Neuronal stem cell (in vitro differentiated cells): Measurements from ENCODE around the gene FXYD6.

ENCODE experiments used
- DNase-seq: peaks from one replicate; pipeline ENCODE4 v3.0.0-alpha.2; 2013; ENCODE audit warnings: low spot score
- H2AFZ ChIP-seq: one replicate; pipeline ENCODE4 v1.6.1; 2013; ENCODE audit warnings: mild to moderate bottlenecking, low read length, inconsistent platforms
- H2AK5ac ChIP-seq: 2 replicates; pipeline ENCODE4 v1.6.1; 2013; ENCODE audit warnings: low read depth, mild to moderate bottlenecking, inconsistent platforms, low read length, moderate library complexity, mixed read lengths
- H2BK120ac ChIP-seq: 2 replicates; pipeline ENCODE4 v1.6.1; 2013; ENCODE audit warnings: low read depth, mild to moderate bottlenecking, inconsistent platforms, low read length, moderate library complexity, mixed read lengths
- H2BK12ac ChIP-seq: one replicate; pipeline ENCODE4 v1.6.1; 2013; ENCODE audit warnings: low read length, inconsistent platforms
- H2BK15ac ChIP-seq: 2 replicates; pipeline ENCODE4 v1.6.1; 2013; ENCODE audit warnings: mild to moderate bottlenecking, low read length, inconsistent platforms, mixed read lengths
- H2BK5ac ChIP-seq: one replicate; pipeline ENCODE4 v1.6.1; 2013; ENCODE audit warnings: inconsistent platforms, mild to moderate bottlenecking, low read length, moderate library complexity
- H3K14ac ChIP-seq: one replicate; pipeline ENCODE4 v1.6.1; 2013; ENCODE audit warnings: low read length, inconsistent platforms
- H3K18ac ChIP-seq: 2 replicates; pipeline ENCODE4 v1.6.1; 2013; ENCODE audit warnings: low read length, inconsistent platforms
- H3K23ac ChIP-seq: 2 replicates; pipeline ENCODE4 v1.6.1; 2013; ENCODE audit warnings: low read depth, mild to moderate bottlenecking, mixed read lengths, low read length, inconsistent platforms; ENCODE audit not compliant: poor library complexity
- H3K27ac ChIP-seq: replicated peaks from 3 replicates; pipeline ENCODE4 v1.5.1; 2013; ENCODE audit warnings: low read length, inconsistent platforms
- H3K27me3 ChIP-seq, 3 experiments: 2 replicates each; pipeline ENCODE4 v1.6.1; 2013; ENCODE audit warnings: low read length in 3 of 3, mild to moderate bottlenecking in 2 of 3, inconsistent platforms in 1 of 3, low read depth in 1 of 3, mixed read lengths in 1 of 3, moderate library complexity in 1 of 3; ENCODE audit not compliant: control insufficient read depth in 3 of 3, insufficient read depth in 3 of 3
- H3K36me3 ChIP-seq, 2 donors: replicated peaks in 1 of 2; 2 replicates each; pipeline ENCODE4 v1.6.1; 2013; ENCODE audit warnings: low read length in 2 of 2; ENCODE audit not compliant: control insufficient read depth in 2 of 2, insufficient read depth in 2 of 2
- H3K4ac ChIP-seq: 2 replicates; pipeline ENCODE4 v1.6.1; 2013; ENCODE audit warnings: inconsistent platforms, mild to moderate bottlenecking, low read length, moderate library complexity
- H3K4me1 ChIP-seq, 2 donors: 1 replicate in 1 of 2; 2 replicates in 1 of 2; pipeline ENCODE4 v1.6.1; 2013; ENCODE audit warnings: low read length in 2 of 2, low read depth in 1 of 2; ENCODE audit not compliant: control insufficient read depth in 2 of 2, insufficient read depth in 1 of 2
- H3K4me2 ChIP-seq: one replicate; pipeline ENCODE4 v1.6.1; 2013; ENCODE audit warnings: mild to moderate bottlenecking, low read length, inconsistent platforms; ENCODE audit not compliant: insufficient read depth, poor library complexity, severe bottlenecking
- H3K4me3 ChIP-seq, 2 donors: 2 replicates each; pipeline ENCODE4 v1.5.1; 2013; ENCODE audit warnings: low read length in 2 of 2, mild to moderate bottlenecking in 2 of 2, inconsistent platforms in 1 of 2, moderate library complexity in 1 of 2
- H3K79me1 ChIP-seq: one replicate; pipeline ENCODE4 v1.6.1; 2013; ENCODE audit warnings: low read depth, mild to moderate bottlenecking, inconsistent platforms, low read length, moderate library complexity
- H3K9ac ChIP-seq: one replicate; pipeline ENCODE4 v1.6.1; 2013; ENCODE audit warnings: mild to moderate bottlenecking, low read depth, low read length, inconsistent platforms; ENCODE audit not compliant: poor library complexity
- H3K9me3 ChIP-seq, 2 donors: replicated peaks in 1 of 2; 2 replicates each; pipeline versions ENCODE3 to v1.6.1; 2013; ENCODE audit warnings: low read length in 2 of 2, mild to moderate bottlenecking in 2 of 2, inconsistent platforms in 1 of 2, low read depth in 1 of 2, mixed read lengths in 1 of 2, moderate library complexity in 1 of 2; ENCODE audit not compliant: control insufficient read depth in 2 of 2, insufficient read depth in 1 of 2
- H4K8ac ChIP-seq: one replicate; pipeline ENCODE4 v1.6.1; 2013; ENCODE audit warnings: low read depth, mild to moderate bottlenecking, inconsistent platforms, low read length, moderate library complexity
- H4K91ac ChIP-seq: one replicate; pipeline ENCODE4 v1.6.1; 2013; ENCODE audit warnings: low read length, low read depth, mild to moderate bottlenecking, inconsistent platforms; ENCODE audit not compliant: poor library complexity
- WGBS, 2 donors: extraction: QIAGEN DNeasy Blood & Tissue Kit; methylation state at CpG; one replicate each; pipeline ENCODE4 v1.1.7; 2013; ENCODE audit warnings: missing lambda C conversion rate in 2 of 2, mixed read lengths in 1 of 2; ENCODE audit not compliant: insufficient read length in 2 of 2, insufficient replicate concordance in 1 of 2; ENCODE audit errors: extremely low coverage in 2 of 2; 5-methylcytosine and 5-hydroxymethylcytosine counted together

The FXYD6 gene

DNA sequence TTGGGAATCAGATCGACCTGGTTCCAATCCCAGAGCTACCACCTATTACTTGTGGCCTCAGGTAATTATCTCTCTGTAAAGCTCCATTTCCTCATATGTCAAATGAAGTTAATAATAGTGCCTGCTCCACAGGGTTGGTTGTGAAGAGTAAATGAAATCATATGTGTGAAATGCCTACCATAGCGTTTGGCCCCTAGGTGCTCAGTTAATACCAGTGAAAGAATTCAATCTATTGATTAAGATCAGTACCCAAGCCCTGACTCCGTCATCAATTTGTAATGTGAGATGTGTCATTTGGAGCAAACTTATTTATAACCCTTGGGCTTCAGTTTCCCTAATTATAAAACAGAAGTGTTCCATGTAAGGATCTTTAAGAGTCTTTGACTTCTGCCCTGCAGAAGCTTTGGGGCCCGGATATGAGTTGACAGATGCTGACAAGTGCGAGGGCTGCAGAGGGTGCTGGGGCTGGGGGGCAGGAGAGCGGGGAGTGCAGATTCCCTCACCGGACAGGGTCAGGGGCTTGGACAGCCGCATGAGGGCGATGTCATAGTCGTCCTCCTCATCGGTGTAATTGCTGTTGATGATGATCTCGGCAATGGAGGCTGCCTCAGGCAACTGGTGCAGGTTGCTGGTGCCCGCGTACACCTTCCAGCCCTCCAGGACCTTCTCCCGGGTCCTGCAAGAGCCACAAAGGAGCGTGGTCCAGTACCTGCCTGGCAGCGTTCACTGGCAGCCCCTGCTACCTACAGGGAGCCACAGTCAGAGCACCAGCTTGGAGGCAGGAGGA lies 31.8 kb upstream of the FXYD6 start:
- no peak overlapping the region for H3K27ac ChIP-seq
- peaks cover 0 to 9% (median 0%) of the 10 kb centered on the region in 3 experiments for H3K27me3 ChIP-seq
- no CpG with 5 or more reads among the region's 17 CpGs for WGBS, 2 donors
- no peak overlapping the region for H4K91ac ChIP-seq
- peak overlapping the region; percentile 55 for H2BK15ac ChIP-seq
- DNase-seq: no peak
- no peak overlapping the region for H3K14ac ChIP-seq
- H2BK12ac ChIP-seq: peak overlapping the region; percentile 30
- H3K79me1 ChIP-seq: no peaks in the 10 kb centered on the region
- peak overlapping the region; percentile 85 for H2AK5ac ChIP-seq
- H3K4me3 ChIP-seq: no peak overlapping the region
- peak overlapping the region; percentile 8 for H3K23ac ChIP-seq
- no peak overlapping the region for H3K9ac ChIP-seq
- H3K4ac ChIP-seq: peak overlapping the region; percentile 12
- H2AFZ ChIP-seq: no peak overlapping the region
- H2BK120ac ChIP-seq: peak overlapping the region; percentile 40
- H3K18ac ChIP-seq: peak overlapping the region; percentile 12
- no peaks in the 10 kb centered on the region for H3K36me3 ChIP-seq
- H4K8ac ChIP-seq: no peak overlapping the region
- no peak overlapping the region for H2BK5ac ChIP-seq
- peaks cover 4 to 13% of the 10 kb centered on the region in 2 donors for H3K4me1 ChIP-seq
- no peak overlapping the region for H3K4me2 ChIP-seq
- no peaks in the 10 kb centered on the region for H3K9me3 ChIP-seq

DNA sequence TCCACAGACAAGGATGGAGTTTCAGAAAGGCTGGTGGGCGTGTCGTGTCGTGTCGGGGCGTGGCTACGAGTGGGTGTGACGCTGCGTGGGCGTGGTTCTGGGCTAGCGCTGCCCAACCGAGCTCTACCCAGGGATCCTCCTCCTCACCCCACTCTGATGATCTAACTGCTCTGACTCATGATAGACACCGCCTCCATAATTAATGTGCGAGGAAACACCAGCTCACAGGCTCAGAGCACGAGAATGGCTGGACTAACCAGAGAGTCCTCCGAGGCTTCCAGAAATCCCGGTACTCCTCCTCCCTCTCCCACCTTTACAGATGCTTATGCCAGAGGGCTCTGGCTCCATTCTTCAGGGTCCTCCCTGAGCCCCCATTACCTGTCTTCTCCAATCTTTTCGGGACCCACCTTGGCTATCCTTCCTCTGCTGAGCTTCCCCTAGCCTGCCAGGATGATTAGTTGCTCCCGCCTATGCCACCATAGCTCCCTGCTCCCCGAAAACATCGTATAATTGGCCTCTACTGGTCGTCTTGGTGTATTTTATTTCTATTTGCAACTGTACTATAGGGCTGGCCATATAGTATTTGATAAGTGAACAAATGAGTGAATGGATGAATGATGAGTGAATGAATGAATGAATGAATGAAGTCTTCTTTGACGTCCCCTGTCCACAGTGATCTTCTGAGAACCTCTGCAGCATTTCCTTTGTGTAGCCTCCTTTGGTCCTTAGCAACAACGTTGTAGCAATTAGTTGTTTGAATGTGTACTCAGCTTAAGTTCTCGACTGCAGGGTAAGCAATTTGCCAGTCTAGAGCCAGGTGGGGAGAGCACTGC lies 31.0 kb upstream of the FXYD6 start:
- Histone ChIP-seq H3K27ac (peak overlapping the region; percentile 38), H3K36me3 (no peaks in the 10 kb centered on the region), H3K4me1 (peaks cover 4 to 13% of the 10 kb centered on the region in 2 donors), H3K4ac (no peak overlapping the region), H2AK5ac (no peak overlapping the region), H2BK120ac (no peak overlapping the region), H3K9ac (no peak overlapping the region), H2AFZ (peak overlapping the region; percentile 39), H2BK5ac (no peak overlapping the region), H3K4me2 (peak overlapping the region; percentile 35), H4K8ac (no peak overlapping the region), H3K14ac (no peak overlapping the region), H2BK12ac (no peak overlapping the region), H3K27me3 (peaks cover 0 to 8% (median 0%) of the 10 kb centered on the region in 3 experiments), H3K23ac (no peak overlapping the region), H3K9me3 (no peaks in the 10 kb centered on the region), H3K18ac (peak overlapping the region; percentile 11), H2BK15ac (no peak overlapping the region), H3K4me3 (peak overlapping the region in 1 of 2 donors; percentile 37), H4K91ac (peak overlapping the region; percentile 18), H3K79me1 (no peaks in the 10 kb centered on the region)
- DNase-seq: peak; percentile 70
- no CpG with 5 or more reads among the region's 24 CpGs for WGBS, 2 donors

- H2BK120ac ChIP-seq: no peak overlapping the region
- no peak overlapping the region for H3K4me3 ChIP-seq
- H3K36me3 ChIP-seq: no peaks in the 10 kb centered on the region
- peaks cover 4 to 13% of the 10 kb centered on the region in 2 donors for H3K4me1 ChIP-seq
- H2AK5ac ChIP-seq: no peak overlapping the region
- H3K9me3 ChIP-seq: no peaks in the 10 kb centered on the region
- H2AFZ ChIP-seq: no peak overlapping the region
- no CpG with 5 or more reads among the region's 4 CpGs for WGBS, 2 donors
- no peaks in the 10 kb centered on the region for H3K79me1 ChIP-seq
- no peak overlapping the region for H3K9ac ChIP-seq
- no peak overlapping the region for H4K8ac ChIP-seq
- H3K4ac ChIP-seq: no peak overlapping the region
- peaks cover 0 to 4% (median 0%) of the 10 kb centered on the region in 3 experiments for H3K27me3 ChIP-seq
- no peak overlapping the region for H2BK5ac ChIP-seq
- H3K23ac ChIP-seq: no peak overlapping the region
- no peak overlapping the region for H4K91ac ChIP-seq
- H3K18ac ChIP-seq: no peak overlapping the region
- no peak overlapping the region for H3K4me2 ChIP-seq
- no peak for DNase-seq
- H3K27ac ChIP-seq: no peak overlapping the region
- H2BK15ac ChIP-seq: no peak overlapping the region
- no peak overlapping the region for H3K14ac ChIP-seq
- H2BK12ac ChIP-seq: no peak overlapping the region
Observed at GRCh38 chr11:117906710-117907109, 30.3 kb upstream of the FXYD6 start.

DNA sequence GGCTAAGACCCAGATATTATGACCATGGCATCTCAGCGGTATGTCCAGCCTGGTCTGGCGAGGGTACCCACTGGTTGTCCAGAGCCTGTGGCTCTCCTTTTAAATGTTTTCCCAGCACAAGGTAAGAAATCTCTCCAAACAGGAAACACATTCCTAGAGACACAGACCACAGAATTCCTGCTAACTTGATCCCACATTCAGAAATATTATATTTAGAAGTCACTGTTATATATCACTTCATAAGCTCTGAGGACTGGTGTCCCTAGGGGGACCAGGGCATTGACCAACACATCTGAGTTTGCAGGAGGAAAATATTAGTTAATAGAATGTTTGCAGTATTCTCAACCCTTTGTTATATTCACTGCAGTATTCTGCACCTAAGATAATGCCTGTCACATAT lies 29.7 kb upstream of the FXYD6 start:
- H3K79me1 ChIP-seq: no peaks in the 10 kb centered on the region
- no peak overlapping the region for H3K23ac ChIP-seq
- peaks cover 4 to 13% of the 10 kb centered on the region in 2 donors for H3K4me1 ChIP-seq
- no peak overlapping the region for H2AFZ ChIP-seq
- DNase-seq: no peak
- WGBS, 2 donors: no CpG with 5 or more reads among the region's 2 CpGs
- H3K9me3 ChIP-seq: no peaks in the 10 kb centered on the region
- no peak overlapping the region for H3K14ac ChIP-seq
- H3K27me3 ChIP-seq: peaks cover 0 to 4% (median 0%) of the 10 kb centered on the region in 3 experiments
- no peak overlapping the region for H3K4me3 ChIP-seq
- H4K91ac ChIP-seq: no peak overlapping the region
- H3K4me2 ChIP-seq: no peak overlapping the region
- H2BK12ac ChIP-seq: no peak overlapping the region
- no peak overlapping the region for H3K27ac ChIP-seq
- no peak overlapping the region for H2AK5ac ChIP-seq
- H2BK15ac ChIP-seq: no peak overlapping the region
- H3K18ac ChIP-seq: no peak overlapping the region
- no peaks in the 10 kb centered on the region for H3K36me3 ChIP-seq
- H2BK5ac ChIP-seq: no peak overlapping the region
- H4K8ac ChIP-seq: no peak overlapping the region
- no peak overlapping the region for H3K4ac ChIP-seq
- H3K9ac ChIP-seq: no peak overlapping the region
- no peak overlapping the region for H2BK120ac ChIP-seq
